ENCODE measurements around the gene DLX5. TPM values are rescaled to one million over a fixed set of nuclear protein-coding genes. Genes with fewer than 3 reads are reported as not detected.

Gene DLX5
- total RNA-seq, 1 experiment from 2014 or later = 3.6 TPM

DNA sequence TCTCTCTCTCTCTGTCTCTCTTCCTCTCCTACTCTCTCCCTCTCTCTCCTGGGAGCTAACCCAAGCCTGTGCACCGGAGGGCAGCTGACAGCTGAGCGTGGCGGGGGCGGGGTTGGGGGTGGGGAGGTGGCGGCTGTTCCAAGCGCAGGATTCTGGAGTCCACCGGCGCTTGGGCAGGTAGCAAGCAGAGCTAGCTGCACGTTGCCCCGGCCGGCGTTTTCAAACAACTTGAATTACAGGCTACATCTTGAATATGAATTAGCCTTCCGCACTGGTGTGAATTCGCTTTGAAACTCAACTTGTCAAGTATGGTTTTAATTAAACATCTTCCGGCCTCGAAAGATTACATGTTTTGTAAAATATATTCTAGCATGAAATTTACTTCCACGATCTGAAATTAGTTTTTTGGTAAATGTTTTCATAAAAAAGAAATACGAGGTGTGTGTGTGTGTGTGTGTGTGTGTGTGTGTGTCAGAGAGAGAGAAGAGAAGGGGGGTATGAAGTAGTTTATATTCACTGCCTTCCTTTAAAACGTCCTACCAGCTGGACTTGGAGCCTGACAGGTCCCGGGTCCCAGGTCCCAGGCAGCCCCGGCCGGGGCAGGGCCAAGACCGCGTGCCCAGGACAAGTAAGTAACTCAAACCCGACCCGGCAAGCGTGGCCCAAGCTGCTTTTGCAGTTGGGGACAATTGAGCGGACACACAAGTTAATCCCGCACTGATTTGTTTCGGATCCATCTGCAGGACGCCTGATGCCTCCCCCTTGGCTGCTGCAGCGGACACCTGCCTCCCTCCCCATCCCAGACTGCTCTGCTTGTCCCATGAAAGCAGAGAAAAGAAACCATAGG lies 28.3 kb downstream of the DLX5 start:
- H3K4me1 ChIP-seq (replicated peaks) = no peaks in the 10 kb centered on the region
- H3K9me3 ChIP-seq (replicated peaks) = no peaks in the 10 kb centered on the region
- no peaks in the 10 kb centered on the region for H3K36me3 ChIP-seq
- H3K4me3 ChIP-seq = no peak overlapping the region
- no peak overlapping the region for H3K27ac ChIP-seq
- H3K27me3 ChIP-seq (replicated peaks) = no peaks in the 10 kb centered on the region
- no peak for DNase-seq (ENCODE audit: low read depth in 1 of 2, low spot score in 2 of 2)

DNA sequence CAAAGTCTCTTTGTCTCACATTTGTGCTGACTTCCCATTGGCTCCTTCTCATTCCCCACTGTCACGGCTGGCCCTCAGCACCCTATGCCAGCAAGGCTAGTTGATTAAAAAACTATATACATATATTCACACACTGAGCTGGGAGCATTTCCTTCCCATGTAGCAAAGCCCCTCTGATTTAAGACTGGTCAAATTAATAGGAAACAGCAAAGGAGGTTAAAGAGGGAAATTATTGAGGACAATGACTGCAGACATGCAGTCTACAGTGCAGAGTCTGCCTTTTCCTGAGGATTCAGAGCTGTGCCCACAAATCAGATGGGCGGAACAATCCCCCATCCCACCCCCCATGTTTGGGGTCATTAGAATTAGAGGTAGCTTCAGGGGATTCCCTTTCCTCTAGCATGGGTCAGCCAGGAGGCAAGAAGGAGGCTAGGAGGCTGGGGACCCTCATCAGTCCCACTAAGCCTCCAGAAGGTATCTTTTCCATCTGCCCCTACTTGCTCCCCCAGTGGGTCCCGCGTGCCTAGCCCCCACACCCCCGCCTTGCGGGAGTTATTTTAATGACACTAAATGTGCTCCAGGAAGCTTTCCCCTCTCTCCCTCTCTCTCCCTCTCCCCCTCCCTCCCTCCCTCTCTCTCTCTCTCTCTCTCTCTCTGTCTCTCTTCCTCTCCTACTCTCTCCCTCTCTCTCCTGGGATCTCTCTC lies 29.1 kb downstream of the DLX5 start:
- Histone ChIP-seq H3K27me3 (replicated peaks) (no peaks in the 10 kb centered on the region), H3K9me3 (replicated peaks) (no peaks in the 10 kb centered on the region), H3K4me1 (replicated peaks) (no peaks in the 10 kb centered on the region), H3K27ac (no peak overlapping the region), H3K4me3 (no peak overlapping the region), H3K36me3 (no peaks in the 10 kb centered on the region)
- no peak for DNase-seq (ENCODE audit: low read depth in 1 of 2, low spot score in 2 of 2)

DNA sequence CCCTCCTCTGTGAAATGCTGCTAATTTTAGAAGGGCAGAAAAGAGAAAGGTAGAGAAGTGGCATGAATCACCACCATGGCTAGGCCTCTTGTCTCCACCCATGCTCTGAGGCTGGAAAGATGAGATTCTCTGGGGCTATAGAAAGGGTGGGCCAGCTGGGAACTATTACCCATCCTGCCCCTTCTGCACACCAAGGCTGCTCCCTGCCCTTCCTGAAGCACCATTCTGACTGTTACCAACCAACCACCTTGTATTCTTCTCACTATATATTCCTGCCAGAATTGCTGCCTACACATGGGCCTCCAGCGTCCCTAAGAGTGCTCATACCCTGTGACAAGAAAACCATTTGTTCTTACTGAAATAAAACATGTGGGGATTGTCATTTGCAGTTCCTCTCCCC lies 30.7 kb downstream of the DLX5 start:
- no peaks in the 10 kb centered on the region for H3K27me3 ChIP-seq (replicated peaks)
- DNase-seq (ENCODE audit: low read depth in 1 of 2, low spot score in 2 of 2) = no peak
- H3K4me1 ChIP-seq (replicated peaks) = no peaks in the 10 kb centered on the region
- no peaks in the 10 kb centered on the region for H3K9me3 ChIP-seq (replicated peaks)
- no peaks in the 10 kb centered on the region for H3K36me3 ChIP-seq
- H3K4me3 ChIP-seq = no peak overlapping the region
- H3K27ac ChIP-seq = no peak overlapping the region

- Histone ChIP-seq H3K4me3 (no peak overlapping the region), H3K4me1 (replicated peaks) (no peaks in the 10 kb centered on the region), H3K27me3 (replicated peaks) (no peaks in the 10 kb centered on the region), H3K9me3 (replicated peaks) (no peaks in the 10 kb centered on the region), H3K27ac (no peak overlapping the region), H3K36me3 (no peaks in the 10 kb centered on the region)
- no peak for DNase-seq (ENCODE audit: low read depth in 1 of 2, low spot score in 2 of 2)
Measured at GRCh38 chr7:96993094-96993865, 31.4 kb downstream of the DLX5 start.

DNA sequence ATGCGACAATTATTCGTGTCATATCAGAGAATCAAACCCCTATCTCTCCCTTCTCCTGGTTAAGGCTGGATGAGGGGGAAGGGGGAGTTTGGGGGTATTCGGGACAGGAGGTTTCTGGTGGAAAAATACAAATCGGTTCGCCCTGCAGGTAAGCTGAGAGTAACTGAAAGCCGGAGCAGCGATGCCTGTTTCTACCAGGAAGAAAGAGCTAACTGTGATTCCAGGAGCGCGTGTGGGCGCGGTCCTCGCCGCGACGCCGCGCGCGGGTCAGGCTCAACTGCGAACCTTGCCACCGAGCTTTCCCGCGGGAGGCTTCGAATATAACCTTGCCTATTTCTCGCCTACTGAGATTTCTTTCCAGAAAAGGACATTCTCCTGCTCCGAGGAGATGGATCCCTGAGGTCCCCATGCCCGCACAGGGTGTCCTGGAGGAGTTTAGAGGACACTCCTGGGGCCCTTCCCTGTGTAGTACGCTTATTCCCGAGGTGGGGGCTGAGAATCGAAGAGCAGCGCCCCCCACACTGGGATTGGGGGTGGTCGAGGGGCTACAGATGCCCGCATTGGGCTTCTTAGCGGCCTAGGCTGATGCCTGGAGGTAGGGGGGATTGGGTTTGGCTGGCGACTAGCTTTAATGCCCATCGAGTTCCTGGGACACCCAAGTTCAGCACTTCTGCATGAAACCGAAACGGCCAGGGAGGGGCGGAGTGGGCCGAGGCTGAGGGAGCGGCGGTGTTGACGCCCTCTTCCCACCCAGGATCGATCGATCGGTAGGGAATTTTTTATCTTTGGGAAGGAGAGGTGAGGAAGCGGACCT lies 32.2 kb downstream of the DLX5 start:
- Histone ChIP-seq H3K27me3 (replicated peaks) (no peaks in the 10 kb centered on the region), H3K9me3 (replicated peaks) (no peaks in the 10 kb centered on the region), H3K4me3 (no peak overlapping the region), H3K36me3 (no peaks in the 10 kb centered on the region), H3K4me1 (replicated peaks) (no peaks in the 10 kb centered on the region), H3K27ac (no peak overlapping the region)
- DNase-seq (ENCODE audit: low read depth in 1 of 2, low spot score in 2 of 2) = no peak

DNA sequence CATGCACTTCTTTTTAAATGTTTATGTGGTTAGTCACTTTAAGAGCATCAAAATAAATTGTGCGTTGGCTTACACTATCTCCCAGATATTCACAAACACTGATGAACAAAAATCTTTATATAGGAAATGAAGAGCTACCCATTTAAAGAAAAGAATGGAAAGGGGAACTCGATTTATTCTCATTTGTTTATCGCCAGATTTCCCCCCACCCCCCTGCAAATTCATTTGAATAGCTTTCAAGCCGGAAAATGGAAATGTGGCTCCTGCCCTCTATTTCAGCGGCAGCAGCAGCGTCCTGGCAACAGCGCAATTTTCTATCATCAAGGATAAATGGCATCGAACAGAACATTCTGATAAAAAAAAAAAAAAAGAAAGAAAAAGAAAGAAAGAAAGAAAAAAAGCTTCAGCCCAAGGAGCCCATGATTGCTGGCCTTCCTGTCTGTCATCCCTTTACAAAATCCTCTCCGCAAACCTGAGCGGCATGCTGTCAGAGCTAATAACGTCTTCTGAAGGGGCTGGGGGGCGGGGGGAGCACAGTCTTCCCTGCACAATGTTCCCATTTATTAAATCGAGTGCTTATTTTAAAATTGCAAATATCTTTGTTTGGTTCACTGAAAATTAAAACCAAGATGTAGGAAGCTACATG lies 33.0 kb downstream of the DLX5 start:
- Histone ChIP-seq H3K9me3 (replicated peaks) (no peaks in the 10 kb centered on the region), H3K36me3 (no peaks in the 10 kb centered on the region), H3K4me1 (replicated peaks) (no peaks in the 10 kb centered on the region), H3K27me3 (replicated peaks) (no peaks in the 10 kb centered on the region), H3K4me3 (no peak overlapping the region), H3K27ac (no peak overlapping the region)
- no peak for DNase-seq (ENCODE audit: low read depth in 1 of 2, low spot score in 2 of 2)

DNA sequence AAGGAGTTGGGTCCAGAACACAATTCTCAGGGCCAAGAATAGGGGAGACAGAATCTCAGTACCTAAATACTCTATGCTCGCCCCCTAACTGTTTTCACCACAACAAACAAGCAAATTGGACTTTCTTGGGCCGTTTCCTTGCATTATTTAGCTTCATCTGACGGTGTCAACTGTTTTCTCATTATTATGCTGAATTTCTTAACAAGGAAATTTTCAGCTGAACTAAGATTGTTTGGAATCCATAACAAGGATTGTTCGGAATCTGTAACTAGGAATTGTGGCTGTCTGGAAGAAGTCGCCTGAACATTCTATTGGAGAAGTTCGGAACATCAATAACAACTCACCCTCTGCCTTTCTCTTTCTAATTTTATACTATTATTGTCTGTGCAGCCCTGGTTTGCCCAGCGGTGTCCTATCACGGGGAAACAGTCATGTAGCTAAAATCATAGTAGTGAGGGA lies 34.7 kb downstream of the DLX5 start:
- Histone ChIP-seq H3K9me3 (replicated peaks) (no peaks in the 10 kb centered on the region), H3K27ac (no peak overlapping the region), H3K27me3 (replicated peaks) (no peaks in the 10 kb centered on the region), H3K4me3 (no peak overlapping the region), H3K36me3 (no peaks in the 10 kb centered on the region), H3K4me1 (replicated peaks) (no peaks in the 10 kb centered on the region)
- no peak for DNase-seq (ENCODE audit: low read depth in 1 of 2, low spot score in 2 of 2)

- Histone ChIP-seq H3K4me3 (no peak overlapping the region), H3K4me1 (replicated peaks) (no peaks in the 10 kb centered on the region), H3K36me3 (no peaks in the 10 kb centered on the region), H3K27ac (no peak overlapping the region), H3K27me3 (replicated peaks) (no peaks in the 10 kb centered on the region), H3K9me3 (replicated peaks) (no peaks in the 10 kb centered on the region)
- DNase-seq (ENCODE audit: low read depth in 1 of 2, low spot score in 2 of 2) = no peak
Measured at GRCh38 chr7:96989241-96989858, 35.3 kb downstream of the DLX5 start.

DNA sequence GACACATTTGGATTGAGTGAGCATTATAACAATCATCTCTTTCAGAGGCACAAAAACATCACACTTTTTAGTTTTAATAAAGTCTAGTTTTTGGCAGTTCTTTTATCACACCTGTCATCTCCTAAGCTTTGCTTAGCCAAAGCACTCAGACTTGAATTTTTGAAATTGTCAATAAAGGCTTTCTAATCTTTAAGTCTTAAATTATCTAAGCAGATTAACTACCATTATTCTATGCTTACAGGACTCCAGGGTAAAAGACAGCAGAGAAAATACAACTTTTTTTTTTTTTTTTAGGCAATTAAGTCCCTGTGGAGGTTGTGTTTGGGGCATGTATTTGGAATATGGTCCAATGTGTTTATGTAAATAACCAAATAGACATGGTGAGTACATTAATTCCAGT lies 36.9 kb downstream of the DLX5 start:
- no peaks in the 10 kb centered on the region for H3K36me3 ChIP-seq
- no peak overlapping the region for H3K4me3 ChIP-seq
- no peaks in the 10 kb centered on the region for H3K27me3 ChIP-seq (replicated peaks)
- H3K4me1 ChIP-seq (replicated peaks) = peaks cover 3% of the 10 kb centered on the region; the same call in 1 of the 2 replicates
- no peak for DNase-seq (ENCODE audit: low read depth in 1 of 2, low spot score in 2 of 2)
- no peaks in the 10 kb centered on the region for H3K9me3 ChIP-seq (replicated peaks)
- H3K27ac ChIP-seq = no peak overlapping the region

DNA sequence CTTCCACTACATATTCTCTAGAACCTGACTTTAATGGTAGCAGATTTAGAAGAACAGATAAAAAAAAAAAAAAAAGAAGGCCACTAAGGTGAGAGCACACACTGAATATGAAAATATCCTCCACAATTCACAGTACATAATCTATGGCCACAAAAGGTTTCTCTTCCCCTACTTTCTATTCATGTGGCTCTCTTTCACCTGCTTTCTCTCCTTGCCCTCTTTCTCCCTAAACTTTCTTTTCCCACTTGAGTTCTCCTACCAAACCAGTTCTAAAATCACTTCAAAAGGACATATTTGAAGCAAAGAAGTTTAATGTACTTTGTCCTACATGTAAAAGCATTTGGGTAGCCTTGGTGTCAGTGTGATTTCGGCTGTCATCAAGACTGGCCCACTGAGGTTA lies 37.7 kb downstream of the DLX5 start:
- no peaks in the 10 kb centered on the region for H3K36me3 ChIP-seq
- H3K27ac ChIP-seq = no peak overlapping the region
- peaks cover 6% of the 10 kb centered on the region; the same call in 1 of the 2 replicates for H3K4me1 ChIP-seq (replicated peaks)
- no peaks in the 10 kb centered on the region for H3K9me3 ChIP-seq (replicated peaks)
- H3K27me3 ChIP-seq (replicated peaks) = no peaks in the 10 kb centered on the region
- no peak for DNase-seq (ENCODE audit: low read depth in 1 of 2, low spot score in 2 of 2)
- H3K4me3 ChIP-seq = no peak overlapping the region

DNA sequence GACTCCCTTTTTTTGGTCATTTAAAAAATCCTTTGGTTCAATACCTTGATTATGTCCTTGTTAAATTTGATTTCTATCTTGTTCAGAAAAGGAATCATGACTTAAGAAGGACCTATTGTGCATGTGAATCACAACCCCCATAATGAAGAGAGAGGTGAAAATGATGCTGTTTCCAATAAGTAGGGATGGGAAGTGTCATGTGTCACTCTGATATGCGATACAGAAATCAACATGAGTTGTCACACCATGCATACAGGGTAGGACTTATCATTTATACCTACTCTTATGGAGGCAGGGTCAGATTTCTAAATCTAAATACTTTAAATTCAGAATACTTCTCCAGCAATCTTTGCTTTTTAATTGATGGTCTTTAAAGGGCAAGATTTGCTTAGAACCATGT lies 38.6 kb downstream of the DLX5 start:
- DNase-seq (ENCODE audit: low read depth in 1 of 2, low spot score in 2 of 2) = no peak
- Histone ChIP-seq H3K27me3 (replicated peaks) (no peaks in the 10 kb centered on the region), H3K27ac (no peak overlapping the region)

DNA sequence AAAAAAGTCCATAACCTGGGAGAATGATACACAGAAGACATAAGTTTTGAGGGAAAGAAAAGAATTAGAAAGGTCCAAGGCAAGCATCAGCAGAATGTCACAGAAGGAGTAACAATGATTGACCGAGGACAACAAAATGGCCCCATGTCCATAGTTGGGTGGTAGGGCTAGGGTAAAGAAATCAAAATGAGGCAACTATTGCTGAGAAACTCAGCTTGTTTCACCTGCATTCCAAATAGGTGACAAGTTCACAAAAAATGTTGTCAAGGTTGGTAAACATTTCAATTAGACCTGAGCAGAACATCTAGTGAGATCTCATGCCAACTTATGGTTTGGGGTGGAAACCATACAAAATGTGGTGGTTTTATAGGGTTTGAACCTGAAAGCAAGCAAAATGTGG lies 42.0 kb downstream of the DLX5 start:
- Histone ChIP-seq H3K4me1 (replicated peaks) (peaks cover 6% of the 10 kb centered on the region; the same call in 1 of the 2 replicates), H3K36me3 (no peaks in the 10 kb centered on the region; the same call in 1 of the 2 replicates), H3K27me3 (replicated peaks) (no peaks in the 10 kb centered on the region), H3K27ac (no peak overlapping the region), H3K4me3 (no peak overlapping the region), H3K9me3 (replicated peaks) (no peaks in the 10 kb centered on the region)
- no peak for DNase-seq (ENCODE audit: low read depth in 1 of 2, low spot score in 2 of 2)

More for the DNA sequence above, 38.6 kb downstream of the DLX5 start:
- H3K4me1 ChIP-seq (replicated peaks) = peaks cover 6% of the 10 kb centered on the region; the same call in 1 of the 2 replicates
- no peaks in the 10 kb centered on the region for H3K9me3 ChIP-seq (replicated peaks)
- no peaks in the 10 kb centered on the region for H3K36me3 ChIP-seq
- no peak overlapping the region for H3K4me3 ChIP-seq

All from SJSA1 (cell line).